HepG2 (cell line): ENCODE measurements around the gene MADCAM1. TPM values are rescaled to one million over a fixed set of nuclear protein-coding genes. Genes with fewer than 3 reads are reported as not detected.

Experiments
- FOXK1 ChIP-seq: sonication (generic); formaldehyde crosslinking; IDR thresholded peaks from 2 replicates; pipeline ENCODE4 v1.4.0; 2020; ENCODE audit warnings: low read depth, missing genetic modification reagents, borderline replicate concordance
- HMG20B ChIP-seq: conservative IDR thresholded peaks from 2 replicates; pipeline ENCODE4 v1.6.1; 2016; ENCODE audit warnings: missing genetic modification reagents, missing compliant biosample characterization
- NFE2L1 ChIP-seq: sonication (generic); formaldehyde crosslinking; IDR thresholded peaks from 2 replicates; pipeline ENCODE4 v1.4.0; 2020; ENCODE audit warnings: missing genetic modification reagents, mild to moderate bottlenecking, borderline replicate concordance
- RBM39 ChIP-seq: fragments of 200-400 bp; formaldehyde crosslinking; IDR thresholded peaks from one replicate; pipeline ENCODE4 v1.6.1; 2018; ENCODE audit warnings: antibody characterized with exemption, mild to moderate bottlenecking, low read depth, low read length; ENCODE audit not compliant: poor library complexity, severe bottlenecking
- REPIN1 ChIP-seq: sonication (generic); formaldehyde crosslinking; IDR thresholded peaks from 2 replicates; pipeline ENCODE4 v1.8.0; 2022; ENCODE audit warnings: missing genetic modification reagents, low read depth, mild to moderate bottlenecking, borderline replicate concordance
- SALL1 ChIP-seq: sonication (generic); formaldehyde crosslinking; IDR thresholded peaks from 2 replicates; pipeline ENCODE4 v1.8.0; 2022; ENCODE audit warnings: mild to moderate bottlenecking, missing genetic modification reagents
- SIN3B ChIP-seq: fragments of 150-350 bp; IDR thresholded peaks from 2 replicates; pipeline ENCODE4 v1.6.1; 2014; ENCODE audit warnings: low read length
- SP4 ChIP-seq: sonication (generic); formaldehyde crosslinking; IDR thresholded peaks from 2 replicates; pipeline ENCODE4 v1.8.1; 2023; ENCODE audit warnings: mild to moderate bottlenecking, missing genetic modification reagents
- TBX2 ChIP-seq: sonication (generic); formaldehyde crosslinking; IDR thresholded peaks from 2 replicates; pipeline ENCODE4 v1.5.0; 2020; ENCODE audit warnings: missing genetic modification reagents, mild to moderate bottlenecking, borderline replicate concordance
- TCF7 ChIP-seq: sonication (generic); IDR thresholded peaks from 2 replicates; pipeline ENCODE4 v1.6.1; 2016; ENCODE audit warnings: antibody characterized with exemption, low read depth
- ZBTB3 ChIP-seq: sonication (generic); formaldehyde crosslinking; IDR thresholded peaks from 2 replicates; pipeline ENCODE4 v1.4.0; 2020; ENCODE audit warnings: low read depth, mild to moderate bottlenecking, moderate library complexity, missing genetic modification reagents, borderline replicate concordance
- ZNF230 ChIP-seq: sonication (generic); formaldehyde crosslinking; IDR thresholded peaks from 2 replicates; pipeline ENCODE4 v1.4.0; 2020; ENCODE audit warnings: mild to moderate bottlenecking, missing genetic modification reagents
- ZNF260 ChIP-seq: sonication (generic); formaldehyde crosslinking; IDR thresholded peaks from 2 replicates; pipeline ENCODE4 v1.4.0; 2020; ENCODE audit warnings: missing genetic modification reagents, low read depth, mild to moderate bottlenecking, borderline replicate concordance
- ZNF629 ChIP-seq: sonication (generic); formaldehyde crosslinking; conservative IDR thresholded peaks from 2 replicates; pipeline ENCODE4 v1.5.0; 2020; ENCODE audit warnings: missing genetic modification reagents
- ZNF639 ChIP-seq: conservative IDR thresholded peaks from 2 replicates; pipeline ENCODE4 v1.6.1; 2018; ENCODE audit warnings: missing genetic modification reagents
- ZNF670 ChIP-seq: sonication (generic); formaldehyde crosslinking; IDR thresholded peaks from 2 replicates; pipeline ENCODE4 v1.8.0; 2022; ENCODE audit warnings: mild to moderate bottlenecking, missing genetic modification reagents, borderline replicate concordance
- ZNF776 ChIP-seq: sonication (generic); formaldehyde crosslinking; IDR thresholded peaks from 2 replicates; pipeline ENCODE4 v1.4.0; 2020; ENCODE audit warnings: mild to moderate bottlenecking, missing genetic modification reagents
- polyA plus RNA-seq, 8 experiments: library from polyadenylated mRNA; depleted of rRNA in 3 of 8; stranded (reverse) in 7 of 8; unstranded in 1 of 8; fragments of >200 nt; fragmentation: Illumina TruSeq in 4 of 8; extraction: Trizol in 4 of 8; gene quantifications; 2 replicates each; pipeline versions ENCODE4 v1.2.1 to v1.2.3, GENCODE V29; 2011 to 2016; ENCODE audit warnings: low read depth in 4 of 8, missing spikeins in 1 of 8, mixed read lengths in 1 of 8; ENCODE audit not compliant: insufficient read depth in 1 of 8
- total RNA-seq, 5 experiments: library from RNA; depleted of rRNA; stranded (reverse); fragments of >200 nt; fragmentation: Illumina TruSeq; extraction: Trizol; gene quantifications; 2 replicates each; pipeline ENCODE4 v1.2.3, GENCODE V29; 2016; ENCODE audit warnings: low read depth in 1 of 5
- TF ChIP-seq, protein P1 (sequence below): sonication (generic); formaldehyde crosslinking; IDR thresholded peaks from 2 replicates; pipeline ENCODE4 v1.4.0; 2020; ENCODE audit warnings: missing genetic modification reagents, mild to moderate bottlenecking, borderline replicate concordance
- TF ChIP-seq, protein P2 (sequence below): IDR thresholded peaks from 2 replicates; pipeline ENCODE4 v1.6.1; 2016; ENCODE audit warnings: mild to moderate bottlenecking

The MADCAM1 gene
- total and polyA plus RNA-seq, 2 of the 13 experiments (the other 11 are each of a cell fraction or from before 2014, with no cell fraction given): 0.29 to 0.33 TPM

DNA sequence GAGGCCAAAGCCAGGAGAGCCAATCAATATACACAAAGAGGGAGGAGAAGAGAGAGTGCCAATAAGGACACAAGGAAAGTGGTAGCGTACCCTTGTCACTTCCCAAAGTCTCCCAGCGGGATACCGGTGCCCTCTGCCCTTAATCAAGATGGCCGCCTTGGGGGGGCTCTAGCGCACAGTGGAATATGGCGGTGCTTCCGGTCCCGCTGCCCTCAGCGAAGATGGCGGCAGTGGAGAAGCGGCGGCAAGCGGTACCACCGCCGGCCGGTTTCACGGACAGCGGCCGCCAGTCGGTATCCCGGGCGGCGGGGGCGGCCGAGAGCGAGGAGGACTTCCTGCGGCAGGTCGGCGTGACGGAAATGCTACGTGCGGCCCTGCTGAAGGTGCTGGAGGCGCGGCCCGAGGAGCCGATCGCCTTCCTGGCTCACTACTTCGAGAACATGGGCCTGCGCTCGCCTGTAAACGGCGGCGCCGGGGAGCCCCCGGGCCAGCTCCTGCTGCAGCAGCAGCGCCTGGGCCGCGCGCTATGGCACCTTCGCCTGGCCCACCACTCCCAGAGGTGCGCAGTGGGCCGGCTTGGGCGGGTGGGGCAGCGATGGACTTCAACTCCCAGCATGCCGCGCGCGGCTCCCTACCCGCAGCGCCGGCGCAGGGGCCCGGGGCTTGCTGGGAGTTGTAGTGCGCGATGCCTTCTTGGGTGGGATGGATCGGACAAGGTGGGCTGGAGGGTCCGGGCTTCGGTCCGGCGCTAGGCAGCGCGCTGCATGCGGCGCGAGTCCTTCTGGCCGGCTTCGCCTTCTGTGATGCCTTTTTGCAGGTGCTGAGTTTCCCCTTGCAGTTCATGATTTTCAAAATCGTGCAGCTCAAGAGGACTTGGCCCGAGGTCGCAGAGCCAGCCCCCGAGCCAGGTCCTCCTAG is 11.3 kb downstream of the MADCAM1 start, which contains the start of gene TPGS1 (continued):
- TF ChIP-seq, protein P1, sequence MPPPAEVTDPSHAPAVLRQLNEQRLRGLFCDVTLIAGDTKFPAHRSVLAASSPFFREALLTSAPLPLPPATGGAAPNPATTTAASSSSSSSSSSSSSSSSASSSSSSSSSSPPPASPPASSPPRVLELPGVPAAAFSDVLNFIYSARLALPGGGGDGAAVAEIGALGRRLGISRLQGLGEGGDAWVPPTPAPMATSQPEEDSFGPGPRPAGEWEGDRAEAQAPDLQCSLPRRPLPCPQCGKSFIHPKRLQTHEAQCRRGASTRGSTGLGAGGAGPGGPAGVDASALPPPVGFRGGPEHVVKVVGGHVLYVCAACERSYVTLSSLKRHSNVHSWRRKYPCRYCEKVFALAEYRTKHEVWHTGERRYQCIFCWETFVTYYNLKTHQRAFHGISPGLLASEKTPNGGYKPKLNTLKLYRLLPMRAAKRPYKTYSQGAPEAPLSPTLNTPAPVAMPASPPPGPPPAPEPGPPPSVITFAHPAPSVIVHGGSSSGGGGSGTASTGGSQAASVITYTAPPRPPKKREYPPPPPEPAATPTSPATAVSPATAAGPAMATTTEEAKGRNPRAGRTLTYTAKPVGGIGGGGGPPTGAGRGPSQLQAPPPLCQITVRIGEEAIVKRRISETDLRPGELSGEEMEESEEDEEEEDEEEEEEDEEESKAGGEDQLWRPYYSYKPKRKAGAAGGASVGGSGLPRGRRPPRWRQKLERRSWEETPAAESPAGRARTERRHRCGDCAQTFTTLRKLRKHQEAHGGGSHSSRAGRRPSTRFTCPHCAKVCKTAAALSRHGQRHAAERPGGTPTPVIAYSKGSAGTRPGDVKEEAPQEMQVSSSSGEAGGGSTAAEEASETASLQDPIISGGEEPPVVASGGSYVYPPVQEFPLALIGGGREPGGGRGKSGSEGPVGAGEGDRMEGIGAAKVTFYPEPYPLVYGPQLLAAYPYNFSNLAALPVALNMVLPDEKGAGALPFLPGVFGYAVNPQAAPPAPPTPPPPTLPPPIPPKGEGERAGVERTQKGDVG: no peak
- TF ChIP-seq REPIN1 (CRISPR knock-in tag) (no peak), TBX2 (CRISPR knock-in tag) (0 out of 2 replicates have a peak, but pooled peaks have one; percentile 22), ZBTB3 (CRISPR knock-in tag) (no peak), ZNF629 (CRISPR knock-in tag) (no peak), ZNF670 (peak; percentile 33; the same call in 1 of the 2 replicates), TCF7 (no peak), SIN3B (peak; percentile 25; the same call in 1 of the 2 replicates), ZNF260 (CRISPR knock-in tag) (no peak), FOXK1 (CRISPR knock-in tag) (no peak; the same call in 1 of the 2 replicates), NFE2L1 (CRISPR knock-in tag) (0 out of 2 replicates have a peak, but pooled peaks have one; percentile 37), ZNF776 (CRISPR knock-in tag) (peak; percentile 64), HMG20B (CRISPR knock-in tag) (no peak), ZNF639 (CRISPR knock-in tag) (peak; percentile 49; the same call in 1 of the 2 replicates), RBM39 (no peak), SALL1 (CRISPR knock-in tag) (peak; percentile 75), ZNF230 (CRISPR knock-in tag) (no peak; the same call in 1 of the 2 replicates), SP4 (CRISPR knock-in tag) (peak; percentile 68; the same call in 1 of the 2 replicates)
- TF ChIP-seq, protein P2, sequence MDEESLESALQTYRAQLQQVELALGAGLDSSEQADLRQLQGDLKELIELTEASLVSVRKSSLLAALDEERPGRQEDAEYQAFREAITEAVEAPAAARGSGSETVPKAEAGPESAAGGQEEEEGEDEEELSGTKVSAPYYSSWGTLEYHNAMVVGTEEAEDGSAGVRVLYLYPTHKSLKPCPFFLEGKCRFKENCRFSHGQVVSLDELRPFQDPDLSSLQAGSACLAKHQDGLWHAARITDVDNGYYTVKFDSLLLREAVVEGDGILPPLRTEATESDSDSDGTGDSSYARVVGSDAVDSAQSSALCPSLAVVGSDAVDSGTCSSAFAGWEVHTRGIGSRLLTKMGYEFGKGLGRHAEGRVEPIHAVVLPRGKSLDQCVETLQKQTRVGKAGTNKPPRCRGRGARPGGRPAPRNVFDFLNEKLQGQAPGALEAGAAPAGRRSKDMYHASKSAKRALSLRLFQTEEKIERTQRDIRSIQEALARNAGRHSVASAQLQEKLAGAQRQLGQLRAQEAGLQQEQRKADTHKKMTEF (CRISPR knock-in tag): peak; percentile 76; the same call in 1 of the 2 replicates
